ENCODE measurements around the gene KASH5.

GRCh38 chr19:49456326-49456725 lies 68.3 kb downstream of the KASH5 start:
- TF ChIP-seq CEBPB (IDR thresholded peaks at IDR 0.05; ENCODE audit: low read depth, low read length) (no peak), POLR2A (IDR thresholded peaks at IDR 0.05; ENCODE audit: control extremely low read depth in 1 of 2, low read depth in 2 of 2, low read length in 2 of 2) (no peak), CTCF (IDR thresholded peaks at IDR 0.05; ENCODE audit: control extremely low read depth in 1 of 3, insufficient read depth in 1 of 3, low read depth in 1 of 3, low read length in 3 of 3) (no peak), GABPA (IDR thresholded peaks at IDR 0.05; ENCODE audit: borderline replicate concordance, insufficient read depth, low read length) (no peak), RAD21 (IDR thresholded peaks at IDR 0.05 in 1 of 2, conservative IDR thresholded peaks at IDR 0.05 in 1 of 2; ENCODE audit: low read depth in 2 of 2, low read length in 2 of 2) (no peak), MAFK (IDR thresholded peaks at IDR 0.05; ENCODE audit: low read depth, low read length) (no peak), EZH2 (IDR thresholded peaks at IDR 0.05; ENCODE audit: low read depth, low read length, severe bottlenecking) (no peak), POLR2AphosphoS5 (IDR thresholded peaks at IDR 0.05; ENCODE audit: low read depth, low read length) (no peak), NANOG (IDR thresholded peaks at IDR 0.05; ENCODE audit: insufficient read depth, low read depth, low read length, poor library complexity, severe bottlenecking) (no peak), SUZ12 (IDR thresholded peaks at IDR 0.05; ENCODE audit: low read length) (no peak), TCF12 (IDR thresholded peaks at IDR 0.05; ENCODE audit: low read depth, low read length) (no peak)
